ENCODE data around the gene NAGS.
"Not testable (repeated sequence)": the region's sequence is repeated elsewhere in the genome, so short reads cannot be mapped to it uniquely, and the experiment has no call there.

Gene NAGS

GRCh38 chr17:43994272-43995149, 9.9 kb upstream of the NAGS start:
- peak; percentile 82 for DNase-seq (ENCODE audit: insufficient read length, low spot score)
- no peak for FAIRE-seq
- no peak for TF ChIP-seq POLR2A (IDR thresholded peaks at IDR 0.05; ENCODE audit: low read depth, low read length)

GRCh38 chr17:43995150-43995471, 9.3 kb upstream of the NAGS start:
- no peak for TF ChIP-seq POLR2A (IDR thresholded peaks at IDR 0.05; ENCODE audit: low read depth, low read length)
- FAIRE-seq (no peak), DNase-seq (ENCODE audit: insufficient read length, low spot score) (no peak)

- FAIRE-seq: not testable (repeated sequence)
Measured at GRCh38 chr17:43997180-43997579, 7.2 kb upstream of the NAGS start.

GRCh38 chr17:43998552-43998951, 5.9 kb upstream of the NAGS start:
- FAIRE-seq: no peak
- no peak for DNase-seq (ENCODE audit: insufficient read length, low spot score)

More at GRCh38 chr17:43997180-43997579, 7.2 kb upstream of the NAGS start:
- not testable (repeated sequence) for DNase-seq (ENCODE audit: insufficient read length, low spot score)

GRCh38 chr17:43999024-43999423, 5.4 kb upstream of the NAGS start:
- no peak for TF ChIP-seq POLR2A (IDR thresholded peaks at IDR 0.05; ENCODE audit: low read depth, low read length)
- no peak for FAIRE-seq
- no peak for DNase-seq (ENCODE audit: insufficient read length, low spot score)

More at GRCh38 chr17:43998552-43998951, 5.9 kb upstream of the NAGS start:
- TF ChIP-seq POLR2A (IDR thresholded peaks at IDR 0.05; ENCODE audit: low read depth, low read length): no peak

- DNase-seq (ENCODE audit: insufficient read length, low spot score) (no peak), FAIRE-seq (no peak)
- no peak for TF ChIP-seq POLR2A (IDR thresholded peaks at IDR 0.05; ENCODE audit: low read depth, low read length)
Measured at GRCh38 chr17:44000141-44000860, 4.1 kb upstream of the NAGS start.

- no peak for DNase-seq (ENCODE audit: insufficient read length, low spot score)
- no peak for FAIRE-seq
- TF ChIP-seq POLR2A (IDR thresholded peaks at IDR 0.05; ENCODE audit: low read depth, low read length): no peak
Measured at GRCh38 chr17:44000871-44001460, 3.5 kb upstream of the NAGS start.

- no peak for FAIRE-seq
- no peak for DNase-seq (ENCODE audit: insufficient read length, low spot score)
- no peak for TF ChIP-seq POLR2A (IDR thresholded peaks at IDR 0.05; ENCODE audit: low read depth, low read length)
Measured at GRCh38 chr17:44001461-44001920, 2.9 kb upstream of the NAGS start.

GRCh38 chr17:44002141-44002848, 2.1 kb upstream of the NAGS start:
- TF ChIP-seq POLR2A (IDR thresholded peaks at IDR 0.05; ENCODE audit: low read depth, low read length): no peak
- peak; percentile 62 for DNase-seq (ENCODE audit: insufficient read length, low spot score)
- FAIRE-seq: peak; percentile 15

- TF ChIP-seq POLR2A (IDR thresholded peaks at IDR 0.05; ENCODE audit: low read depth, low read length): no peak
- no peak for DNase-seq (ENCODE audit: insufficient read length, low spot score)
- no peak for FAIRE-seq
Measured at GRCh38 chr17:44004761-44005526, 522 bp downstream of the NAGS start.

- DNase-seq (ENCODE audit: insufficient read length, low spot score) (no peak), FAIRE-seq (no peak)
- no peak for TF ChIP-seq POLR2A (IDR thresholded peaks at IDR 0.05; ENCODE audit: low read depth, low read length)
Measured at GRCh38 chr17:44005527-44006271, 1.3 kb downstream of the NAGS start.

- no peak for TF ChIP-seq POLR2A (IDR thresholded peaks at IDR 0.05; ENCODE audit: low read depth, low read length)
- DNase-seq (ENCODE audit: insufficient read length, low spot score) (no peak), FAIRE-seq (no peak)
Measured at GRCh38 chr17:44006272-44006597, 1.8 kb downstream of the NAGS start.

Data from H54 (cell line).